OCI-LY3 (cell line): Measurements from ENCODE around the gene C12orf42.

Source experiments
- EZH2phosphoT487 ChIP-seq: fragments of 200-600 bp; shearing (Covaris generic); IDR thresholded peaks from 2 replicates; pipeline ENCODE4 v1.6.1; 2018; ENCODE audit warnings: antibody characterized with exemption, mixed run types, low read depth
- TF ChIP-seq, protein P1 (sequence below): fragments of 200-600, 300-600 bp; sonication (generic); IDR thresholded peaks from 2 replicates; pipeline ENCODE4 v1.5.1; 2014; ENCODE audit warnings: antibody characterized with exemption, low read length, low read depth

DNA sequence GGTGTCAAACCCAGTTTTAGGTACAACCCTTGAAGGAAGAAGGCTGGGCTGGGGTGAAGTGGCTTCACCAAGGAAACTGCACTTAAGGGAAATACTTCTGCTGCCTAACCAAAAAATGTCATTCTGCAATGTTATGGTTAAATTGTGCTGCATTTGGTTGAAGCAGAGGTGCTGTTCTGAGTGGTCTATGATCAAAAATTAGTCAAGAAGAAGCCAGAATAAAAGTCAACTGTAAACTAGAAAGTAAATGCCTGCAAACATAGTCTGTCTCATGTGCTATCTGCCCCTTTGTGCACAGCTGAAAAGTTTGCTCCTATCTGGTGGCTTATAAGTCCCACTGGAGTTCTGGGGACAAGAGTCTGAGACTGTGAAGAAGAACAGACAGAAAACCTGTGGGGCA is 158.8 kb downstream of the C12orf42 start:
- TF ChIP-seq, protein P1, sequence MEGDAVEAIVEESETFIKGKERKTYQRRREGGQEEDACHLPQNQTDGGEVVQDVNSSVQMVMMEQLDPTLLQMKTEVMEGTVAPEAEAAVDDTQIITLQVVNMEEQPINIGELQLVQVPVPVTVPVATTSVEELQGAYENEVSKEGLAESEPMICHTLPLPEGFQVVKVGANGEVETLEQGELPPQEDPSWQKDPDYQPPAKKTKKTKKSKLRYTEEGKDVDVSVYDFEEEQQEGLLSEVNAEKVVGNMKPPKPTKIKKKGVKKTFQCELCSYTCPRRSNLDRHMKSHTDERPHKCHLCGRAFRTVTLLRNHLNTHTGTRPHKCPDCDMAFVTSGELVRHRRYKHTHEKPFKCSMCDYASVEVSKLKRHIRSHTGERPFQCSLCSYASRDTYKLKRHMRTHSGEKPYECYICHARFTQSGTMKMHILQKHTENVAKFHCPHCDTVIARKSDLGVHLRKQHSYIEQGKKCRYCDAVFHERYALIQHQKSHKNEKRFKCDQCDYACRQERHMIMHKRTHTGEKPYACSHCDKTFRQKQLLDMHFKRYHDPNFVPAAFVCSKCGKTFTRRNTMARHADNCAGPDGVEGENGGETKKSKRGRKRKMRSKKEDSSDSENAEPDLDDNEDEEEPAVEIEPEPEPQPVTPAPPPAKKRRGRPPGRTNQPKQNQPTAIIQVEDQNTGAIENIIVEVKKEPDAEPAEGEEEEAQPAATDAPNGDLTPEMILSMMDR: no peak
- no peak for TF ChIP-seq EZH2phosphoT487
